RWPE1 (cell line): ENCODE measurements around the gene TPCN2.
"Not testable (repeated sequence)": the region's sequence is repeated elsewhere in the genome, so short reads cannot be mapped to it uniquely, and the experiment has no call there.

Experiments
- CTCF ChIA-PET: fragments of 350-600 bp; sonication (Branson Sonifier 250); formaldehyde crosslinking; extraction: SDS; loops from one replicate; lab custom pipeline; 2021; lab: Yijun Ruan, JAX
- POLR2A ChIA-PET: fragments of 400-600 bp; formaldehyde crosslinking; extraction: SDS; loops from one replicate; lab custom pipeline; 2020; ENCODE audit warnings: antibody characterized with exemption; ENCODE audit not compliant: low non-redundant PET; lab: Yijun Ruan, JAX
- DNase-seq: peaks from one replicate; pipeline ENCODE4 v3.0.0; 2012; ENCODE audit warnings: low spot score
- H3K27ac ChIP-seq: fragments of 450-650 bp; 2 replicates; pipeline ENCODE4 v1.5.1; 2017
- TF ChIP-seq, protein P1 (sequence below): fragments of 450-650 bp; conservative IDR thresholded peaks from 2 replicates; pipeline ENCODE4 v1.5.1; 2017; ENCODE audit warnings: low read depth, mild to moderate bottlenecking

The TPCN2 gene

GRCh38 chr11:69074375-69075140 is 25.8 kb downstream of the TPCN2 start:
- ChIA-PET CTCF (no interaction called here), POLR2A (no interaction called here)
- no peak for DNase-seq
- H3K27ac ChIP-seq = peak overlapping the region; percentile 9; the same call in 1 of the 2 replicates
- TF ChIP-seq, protein P1, sequence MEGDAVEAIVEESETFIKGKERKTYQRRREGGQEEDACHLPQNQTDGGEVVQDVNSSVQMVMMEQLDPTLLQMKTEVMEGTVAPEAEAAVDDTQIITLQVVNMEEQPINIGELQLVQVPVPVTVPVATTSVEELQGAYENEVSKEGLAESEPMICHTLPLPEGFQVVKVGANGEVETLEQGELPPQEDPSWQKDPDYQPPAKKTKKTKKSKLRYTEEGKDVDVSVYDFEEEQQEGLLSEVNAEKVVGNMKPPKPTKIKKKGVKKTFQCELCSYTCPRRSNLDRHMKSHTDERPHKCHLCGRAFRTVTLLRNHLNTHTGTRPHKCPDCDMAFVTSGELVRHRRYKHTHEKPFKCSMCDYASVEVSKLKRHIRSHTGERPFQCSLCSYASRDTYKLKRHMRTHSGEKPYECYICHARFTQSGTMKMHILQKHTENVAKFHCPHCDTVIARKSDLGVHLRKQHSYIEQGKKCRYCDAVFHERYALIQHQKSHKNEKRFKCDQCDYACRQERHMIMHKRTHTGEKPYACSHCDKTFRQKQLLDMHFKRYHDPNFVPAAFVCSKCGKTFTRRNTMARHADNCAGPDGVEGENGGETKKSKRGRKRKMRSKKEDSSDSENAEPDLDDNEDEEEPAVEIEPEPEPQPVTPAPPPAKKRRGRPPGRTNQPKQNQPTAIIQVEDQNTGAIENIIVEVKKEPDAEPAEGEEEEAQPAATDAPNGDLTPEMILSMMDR = no peak

- peak overlapping the region; percentile 26 for H3K27ac ChIP-seq
- CTCF ChIA-PET = no interaction called here
- POLR2A ChIA-PET = no interaction called here
- no peak for DNase-seq
- TF ChIP-seq, protein P1 = no peak
Observed at GRCh38 chr11:69075421-69076128, 26.8 kb downstream of the TPCN2 start.

GRCh38 chr11:69076129-69076791 is 27.5 kb downstream of the TPCN2 start:
- ChIA-PET POLR2A (no interaction called here), CTCF (no interaction called here)
- DNase-seq = no peak
- H3K27ac ChIP-seq = no peak overlapping the region
- TF ChIP-seq, protein P1 = no peak

- DNase-seq, H3K27ac ChIP-seq, CTCF ChIA-PET, POLR2A ChIA-PET: not testable (repeated sequence)
Observed at GRCh38 chr11:69076977-69077376, 28.2 kb downstream of the TPCN2 start.

GRCh38 chr11:69078508-69078907 is 29.8 kb downstream of the TPCN2 start:
- TF ChIP-seq, protein P1 = no peak
- H3K27ac ChIP-seq = peak overlapping the region; percentile 83
- DNase-seq = no peak
- ChIA-PET POLR2A (no interaction called here), CTCF (interaction anchor here (0.6 kb wide), 1 partner anchor 398 kb away, joined by 3 read pairs; no protein-coding TSS in a partner anchor)

DNA sequence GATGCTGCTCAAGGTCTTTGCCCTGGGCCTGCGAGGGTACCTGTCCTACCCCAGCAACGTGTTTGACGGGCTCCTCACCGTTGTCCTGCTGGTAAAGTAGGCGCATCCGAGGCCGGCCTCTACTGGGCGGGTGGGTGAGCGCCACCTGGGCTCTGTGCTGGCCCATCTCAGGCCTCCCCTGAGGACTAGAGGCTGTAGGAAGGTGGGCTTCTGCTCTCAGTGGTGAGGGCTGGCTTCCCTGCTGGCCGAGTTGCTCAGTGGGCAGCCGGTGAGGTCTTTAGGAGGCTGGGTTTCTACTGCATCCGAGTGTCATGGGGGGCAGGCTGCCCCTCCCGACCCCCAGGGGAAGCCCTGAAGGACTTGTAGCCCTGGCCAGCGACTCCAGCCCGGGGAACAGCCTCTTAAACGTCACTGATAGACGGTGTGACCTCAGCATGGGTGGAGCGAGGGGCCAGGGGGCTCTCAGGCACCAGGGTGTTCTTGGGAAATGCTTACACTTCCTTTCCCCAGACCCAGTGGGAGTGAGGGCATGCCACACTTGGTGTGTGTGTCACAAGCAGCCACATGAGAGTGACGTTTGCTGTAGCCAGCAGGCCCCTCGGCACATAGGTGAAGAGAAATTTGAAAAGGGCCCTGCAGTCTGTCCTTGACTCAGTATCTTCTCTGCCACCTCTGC is 30.3 kb downstream of the TPCN2 start:
- CTCF ChIA-PET = interaction anchor here (0.6 to 1.5 kb wide), 2 partner anchors 399 to 565 kb away, joined by 3 read pairs; no protein-coding TSS in a partner anchor
- POLR2A ChIA-PET = no interaction called here
- TF ChIP-seq, protein P1 = no peak
- DNase-seq = no peak
- peak overlapping the region; percentile 83 for H3K27ac ChIP-seq
